ENCODE measurements around the gene ROR1. TPM values are rescaled to one million over a fixed set of nuclear protein-coding genes. Genes with fewer than 3 reads are reported as not detected.

The ROR1 gene
- polyA plus RNA-seq, 1 experiment = 7.1 TPM

- POLR2A ChIA-PET = no interaction called here
- CTCF ChIA-PET = no interaction called here
Observed at GRCh38 chr1:63863145-63863544, 89.3 kb downstream of the ROR1 start.

GRCh38 chr1:63864224-63864641, 90.4 kb downstream of the ROR1 start:
- no peak overlapping the region for H3K27ac ChIP-seq (ENCODE audit: low read depth, low read length)
- TF ChIP-seq CTCF (IDR thresholded peaks at IDR 0.05; ENCODE audit: low read depth, low read length) = no peak
- POLR2A ChIA-PET = no interaction called here
- no peak for DNase-seq (ENCODE audit: low read depth, low spot score)
- H3K4me3 ChIP-seq (ENCODE audit: low read depth, low read length) = no peak overlapping the region
- peaks cover 3% of the 10 kb centered on the region for H3K27me3 ChIP-seq (ENCODE audit: control insufficient read depth, insufficient read depth, low read length)
- no peaks in the 10 kb centered on the region for H3K9me3 ChIP-seq (ENCODE audit: control insufficient read depth, insufficient read depth, low read length)
- CTCF ChIA-PET = interaction anchor here (0.6 to 1.2 kb wide), 3 partner anchors 10 to 248 kb away, joined by 3 read pairs; no protein-coding TSS in a partner anchor

More at GRCh38 chr1:63863145-63863544, 89.3 kb downstream of the ROR1 start:
- Histone ChIP-seq H3K27me3 (ENCODE audit: control insufficient read depth, insufficient read depth, low read length) (peaks cover 3% of the 10 kb centered on the region), H3K4me3 (ENCODE audit: low read depth, low read length) (no peak overlapping the region), H3K9me3 (ENCODE audit: control insufficient read depth, insufficient read depth, low read length) (no peaks in the 10 kb centered on the region), H3K27ac (ENCODE audit: low read depth, low read length) (no peak overlapping the region)
- DNase-seq (ENCODE audit: low read depth, low spot score) = no peak
- TF ChIP-seq CTCF (IDR thresholded peaks at IDR 0.05; ENCODE audit: low read depth, low read length) = no peak

GRCh38 chr1:63865561-63865960, 91.7 kb downstream of the ROR1 start:
- POLR2A ChIA-PET = no interaction called here
- Histone ChIP-seq H3K9me3 (ENCODE audit: control insufficient read depth, insufficient read depth, low read length) (no peaks in the 10 kb centered on the region), H3K27me3 (ENCODE audit: control insufficient read depth, insufficient read depth, low read length) (peaks cover 3% of the 10 kb centered on the region), H3K4me3 (ENCODE audit: low read depth, low read length) (no peak overlapping the region), H3K27ac (ENCODE audit: low read depth, low read length) (no peak overlapping the region)
- CTCF ChIA-PET = no interaction called here
- no peak for DNase-seq (ENCODE audit: low read depth, low spot score)
- TF ChIP-seq CTCF (IDR thresholded peaks at IDR 0.05; ENCODE audit: low read depth, low read length) = no peak

GRCh38 chr1:63866084-63866483, 92.3 kb downstream of the ROR1 start:
- Histone ChIP-seq H3K9me3 (ENCODE audit: control insufficient read depth, insufficient read depth, low read length) (no peaks in the 10 kb centered on the region), H3K27ac (ENCODE audit: low read depth, low read length) (no peak overlapping the region), H3K27me3 (ENCODE audit: control insufficient read depth, insufficient read depth, low read length) (peaks cover 3% of the 10 kb centered on the region), H3K4me3 (ENCODE audit: low read depth, low read length) (no peak overlapping the region)
- ChIA-PET POLR2A (no interaction called here), CTCF (no interaction called here)
- no peak for TF ChIP-seq CTCF (IDR thresholded peaks at IDR 0.05; ENCODE audit: low read depth, low read length)
- no peak for DNase-seq (ENCODE audit: low read depth, low spot score)

GRCh38 chr1:63867429-63868176, 93.8 kb downstream of the ROR1 start:
- H3K9me3 ChIP-seq (ENCODE audit: control insufficient read depth, insufficient read depth, low read length) = no peaks in the 10 kb centered on the region
- H3K27ac ChIP-seq (ENCODE audit: low read depth, low read length) = no peak overlapping the region
- TF ChIP-seq CTCF (IDR thresholded peaks at IDR 0.05; ENCODE audit: low read depth, low read length) = no peak
- H3K27me3 ChIP-seq (ENCODE audit: control insufficient read depth, insufficient read depth, low read length) = peaks cover 3% of the 10 kb centered on the region
- CTCF ChIA-PET = interaction anchor here (0.6 kb wide), 1 partner anchor 10 kb away, joined by 3 read pairs; no protein-coding TSS in a partner anchor
- POLR2A ChIA-PET = no interaction called here
- no peak for DNase-seq (ENCODE audit: low read depth, low spot score)
- no peak overlapping the region for H3K4me3 ChIP-seq (ENCODE audit: low read depth, low read length)
